Prostate gland (tissue), 2 donors: ENCODE data around the gene POLQ. TPM values are rescaled to one million over a fixed set of nuclear protein-coding genes. Genes with fewer than 3 reads are reported as not detected.

Source experiments
- total RNA-seq, 2 donors: library from RNA; depleted of rRNA; stranded (reverse); fragments of >200 nt; gene quantifications; one replicate each; pipeline ENCODE4 v1.1.0, GENCODE V29; 2016

The POLQ gene
- total RNA-seq, 2 donors from 2014 or later, result 1.0 to 3.0 TPM

Other genes starting within 250 kb of the POLQ start
- gene ARGFX, start 22.0 kb upstream of the POLQ start, total RNA-seq, result not detected
- under 1 TPM; 0.18 to 0.68 TPM for gene FBXO40, start 47.4 kb upstream of the POLQ start, total RNA-seq
- gene HCLS1, start 114.9 kb upstream of the POLQ start, total RNA-seq, result 10 to 100 TPM; 14.6 to 27.0 TPM
- 100 to 1,000 TPM in 1 of 2 donors, 10 to 100 TPM in 1; 80.3 to 102 TPM for gene GOLGB1, start 203.8 kb upstream of the POLQ start, total RNA-seq